IMR-90 (cell line): ENCODE data around the gene FOXN3. TPM values are rescaled to one million over a fixed set of nuclear protein-coding genes. Genes with fewer than 3 reads are reported as not detected.

Experiments
- ATAC-seq: fragments of 200-7000 bp; cut with Tn5 transposase; 2 replicates; pipeline ENCODE4 v1.9.1; 2020; ENCODE audit warnings: low read depth, mild to moderate bottlenecking, moderate library complexity
- BruUV-seq: library from RNA; stranded (reverse); fragments of 400-500 nt; replicated peaks from 2 replicates; lab custom pipeline; 2021; lab: Mats Ljungman, UMichigan
- CTCF ChIA-PET: fragments of 300-600 bp; formaldehyde crosslinking; extraction: SDS; loops from one replicate; lab custom pipeline; 2021; ENCODE audit warnings: antibody characterized with exemption; lab: Yijun Ruan, JAX
- POLR2A ChIA-PET: fragments of 300-600 bp; sonication (Branson Sonifier 250); formaldehyde crosslinking; loops from one replicate; lab custom pipeline; 2022; ENCODE audit warnings: antibody characterized with exemption; ENCODE audit not compliant: unreplicated experiment; lab: Charles Lee
- DNase-seq: peaks from one replicate; pipeline ENCODE4 v3.0.0; 2013
- H2AFZ ChIP-seq: replicated peaks from 2 replicates; pipeline ENCODE3; 2013; ENCODE audit warnings: low read length, mild to moderate bottlenecking; ENCODE audit not compliant: poor library complexity
- H2AK5ac ChIP-seq: 2 replicates; pipeline ENCODE4 v1.6.1; 2013; ENCODE audit warnings: low read depth, low read length, inconsistent platforms
- H2AK9ac ChIP-seq: replicated peaks from 2 replicates; pipeline ENCODE3; 2013; ENCODE audit warnings: mild to moderate bottlenecking, low read depth, low read length, moderate library complexity; ENCODE audit not compliant: poor library complexity
- H2BK120ac ChIP-seq: 2 replicates; pipeline ENCODE4 v1.6.1; 2013; ENCODE audit warnings: low read depth, low read length, inconsistent platforms
- H2BK15ac ChIP-seq: 3 replicates; pipeline ENCODE4 v1.6.1; 2013; ENCODE audit warnings: low read depth, low read length, inconsistent platforms
- H2BK20ac ChIP-seq: 2 replicates; pipeline ENCODE4 v1.6.1; 2013; ENCODE audit warnings: low read depth, mild to moderate bottlenecking, inconsistent platforms, low read length, moderate library complexity
- H2BK5ac ChIP-seq: 2 replicates; pipeline ENCODE4 v1.6.1; 2013; ENCODE audit warnings: mild to moderate bottlenecking, low read depth, low read length, inconsistent platforms; ENCODE audit not compliant: poor library complexity, severe bottlenecking
- H3K14ac ChIP-seq: replicated peaks from 2 replicates; pipeline ENCODE4 v1.6.1; 2013; ENCODE audit warnings: low read depth, low read length, inconsistent platforms
- H3K18ac ChIP-seq: 2 replicates; pipeline ENCODE4 v1.6.1; 2013; ENCODE audit warnings: low read depth, low read length, control low read depth
- H3K23ac ChIP-seq: 2 replicates; pipeline ENCODE4 v1.6.1; 2013; ENCODE audit warnings: low read depth, low read length, inconsistent platforms
- H3K27ac ChIP-seq: 2 replicates; pipeline ENCODE4 v1.5.1; 2013; ENCODE audit warnings: mild to moderate bottlenecking, control low read depth, low read length; ENCODE audit not compliant: insufficient read depth
- H3K27me3 ChIP-seq: 2 replicates; pipeline ENCODE4 v1.6.1; 2013; ENCODE audit warnings: low read length; ENCODE audit not compliant: control insufficient read depth, insufficient read depth
- H3K36me3 ChIP-seq: 2 replicates; pipeline ENCODE4 v1.6.1; 2013; ENCODE audit warnings: low read length, mixed read lengths; ENCODE audit not compliant: control insufficient read depth, insufficient read depth
- H3K4ac ChIP-seq: 2 replicates; pipeline ENCODE4 v1.6.1; 2013; ENCODE audit warnings: low read depth, low read length, inconsistent platforms
- H3K4me1 ChIP-seq: 2 replicates; pipeline ENCODE4 v1.6.1; 2013; ENCODE audit warnings: low read length, mixed read lengths; ENCODE audit not compliant: control insufficient read depth, insufficient read depth
- H3K4me2 ChIP-seq: 2 replicates; pipeline ENCODE4 v1.6.1; 2013; ENCODE audit warnings: low read depth, mild to moderate bottlenecking, control low read depth, low read length, moderate library complexity
- H3K4me3 ChIP-seq: 2 replicates; pipeline ENCODE4 v1.5.1; 2013; ENCODE audit warnings: low read depth, mild to moderate bottlenecking, control low read depth, low read length, moderate library complexity; ENCODE audit not compliant: insufficient read depth
- H3K56ac ChIP-seq: 2 replicates; pipeline ENCODE4 v1.6.1; 2013; ENCODE audit warnings: low read length, inconsistent platforms; ENCODE audit not compliant: insufficient read depth; ENCODE audit errors: extremely low read depth
- H3K79me1 ChIP-seq, 2 experiments: 2 replicates each; pipeline ENCODE4 v1.6.1; 2013; ENCODE audit warnings: low read length in 2 of 2, inconsistent platforms in 1 of 2, low read depth in 1 of 2
- H3K9ac ChIP-seq: 2 replicates; pipeline ENCODE4 v1.6.1; 2013; ENCODE audit warnings: low read depth, low read length, control low read depth
- H3K9me1 ChIP-seq: 2 replicates; pipeline ENCODE4 v1.6.1; 2013; ENCODE audit warnings: low read length, inconsistent platforms; ENCODE audit not compliant: insufficient read depth
- H3K9me3 ChIP-seq: 2 replicates; pipeline ENCODE4 v1.6.1; 2013; ENCODE audit warnings: low read length; ENCODE audit not compliant: control insufficient read depth, insufficient read depth
- H4K20me1 ChIP-seq: 2 replicates; pipeline ENCODE4 v1.6.1; 2013; ENCODE audit warnings: low read length, inconsistent platforms; ENCODE audit not compliant: insufficient read depth
- H4K5ac ChIP-seq: 2 replicates; pipeline ENCODE4 v1.6.1; 2013; ENCODE audit warnings: mild to moderate bottlenecking, low read depth, low read length, control low read depth
- H4K8ac ChIP-seq, 2 experiments: 2 replicates each; pipeline ENCODE4 v1.6.1; 2013; ENCODE audit warnings: low read depth in 2 of 2, low read length in 2 of 2, control low read depth in 1 of 2, inconsistent platforms in 1 of 2
- H4K91ac ChIP-seq: 2 replicates; pipeline ENCODE4 v1.6.1; 2013; ENCODE audit warnings: low read depth, low read length, inconsistent platforms; ENCODE audit not compliant: insufficient read depth
- CHD1 ChIP-seq: IDR thresholded peaks from 2 replicates; pipeline ENCODE4 v1.6.1; 2012; ENCODE audit warnings: low read depth, low read length, improper control_type of control experiment
- MAFK ChIP-seq: IDR thresholded peaks from 2 replicates; pipeline ENCODE4 v1.6.1; 2012; ENCODE audit warnings: low read depth, low read length, improper control_type of control experiment
- MAZ ChIP-seq: IDR thresholded peaks from 2 replicates; pipeline ENCODE4 v1.6.1; 2012; ENCODE audit warnings: low read depth, mild to moderate bottlenecking, low read length, improper control_type of control experiment, moderate library complexity, borderline replicate concordance
- NFE2L2 ChIP-seq: fragments of 150-350 bp; IDR thresholded peaks from 2 replicates; pipeline ENCODE4 v1.6.1; 2016; ENCODE audit warnings: low read depth, mild to moderate bottlenecking, low read length
- POLR2A ChIP-seq: IDR thresholded peaks from 2 replicates; pipeline ENCODE4 v1.6.1; 2012; ENCODE audit warnings: mild to moderate bottlenecking, low read depth, low read length
- RAD21 ChIP-seq: IDR thresholded peaks from 2 replicates; pipeline ENCODE4 v1.6.1; 2012; ENCODE audit warnings: low read length, improper control_type of control experiment
- RCOR1 ChIP-seq: IDR thresholded peaks from 2 replicates; pipeline ENCODE4 v1.6.1; 2012; ENCODE audit warnings: mild to moderate bottlenecking, low read length, improper control_type of control experiment; ENCODE audit not compliant: insufficient replicate concordance
- RFX5 ChIP-seq: IDR thresholded peaks from 2 replicates; pipeline ENCODE4 v1.8.0; 2012; ENCODE audit warnings: low read depth, mild to moderate bottlenecking, low read length, moderate library complexity
- SMC3 ChIP-seq: fragments of 150-350 bp; IDR thresholded peaks from 2 replicates; pipeline ENCODE4 v1.6.1; 2016; ENCODE audit warnings: low read depth, mild to moderate bottlenecking, antibody characterized with exemption, low read length, moderate library complexity
- WGBS, 2 experiments: methylation state at CpG; one replicate each; pipeline versions ENCODE4 v1.1.5 to v1.1.7; 2013; ENCODE audit warnings: missing lambda C conversion rate in 2 of 2; ENCODE audit not compliant: insufficient read length in 1 of 2; ENCODE audit errors: extremely low coverage in 2 of 2; 5-methylcytosine and 5-hydroxymethylcytosine counted together
- dilution Hi-C: fragments of 300-500 bp; cut with HindIII; formaldehyde crosslinking; loops from one replicate; pipeline ENCODE4 v1.14.3; 2018; ENCODE audit warnings: low sequenced_read_pairs; ENCODE audit not compliant: unreplicated experiment
- in situ Hi-C: fragments of 300-500 bp; cut with MboI; formaldehyde crosslinking; loops from 3 replicates; pipeline ENCODE4 v1.14.3; 2019; ENCODE audit warnings: low sequenced_read_pairs, inconsistent platforms, mixed read lengths
- intact Hi-C: fragments of 100-400 bp; cut with micrococcal nuclease; formaldehyde crosslinking; loops from 2 replicates; pipeline ENCODE4 v1.10.0; 2022
- polyA plus RNA-seq, 3 experiments: library from polyadenylated mRNA; depleted of rRNA; stranded (reverse); fragments of >200 nt; gene quantifications; 2 replicates each; pipeline ENCODE4 v1.2.3, GENCODE V29; 2012; ENCODE audit warnings: low replicate concordance in 1 of 3
- total RNA-seq: library from RNA; depleted of rRNA; stranded (reverse); fragments of >200 nt; gene quantifications from 2 replicates; pipeline ENCODE4 v1.2.3, GENCODE V29; 2012

The FOXN3 gene
- total and polyA plus RNA-seq, 2 of the 4 experiments (the other 2 are of a cell fraction), result 22.6 to 33.7 TPM

- intact Hi-C loops, result no loop called here
- Histone ChIP-seq H3K23ac (no peak overlapping the region), H3K36me3 (peaks cover 5% of the 10 kb centered on the region), H3K4ac (no peak overlapping the region), H2BK15ac (no peak overlapping the region), H4K20me1 (peaks cover 32% of the 10 kb centered on the region), H2BK120ac (no peak overlapping the region), H3K27me3 (no peaks in the 10 kb centered on the region), H4K5ac (no peak overlapping the region), H3K14ac (no peak overlapping the region), H2AK5ac (no peak overlapping the region), H2BK5ac (no peak overlapping the region), H4K91ac (no peak overlapping the region), H3K4me2 (no peak overlapping the region), H3K9me3 (no peaks in the 10 kb centered on the region), H3K18ac (no peak overlapping the region), H3K4me1 (peaks cover 9% of the 10 kb centered on the region; the same call in 1 of the 2 replicates), H3K79me1 (peaks cover 45 to 62% of the 10 kb centered on the region in 2 experiments), H2AFZ (no peak overlapping the region), H3K9me1 (0 out of 2 replicates have a peak, but pooled peaks cover 2% of the 10 kb centered on the region), H3K9ac (no peak overlapping the region), H2AK9ac (no peak overlapping the region), H3K56ac (no peak overlapping the region), H3K4me3 (no peak overlapping the region), H4K8ac (no peak overlapping the region), H3K27ac (no peak overlapping the region), H2BK20ac (no peak overlapping the region)
- BruUV-seq, result no TSS peak
- ChIA-PET POLR2A (no interaction called here), CTCF (no interaction called here)
- no peak for TF ChIP-seq RAD21
- no peak for TF ChIP-seq RCOR1
- TF ChIP-seq POLR2A, result no peak
- TF ChIP-seq RFX5, result no peak
- TF ChIP-seq MAFK, result no peak
- TF ChIP-seq MAZ, result no peak
- TF ChIP-seq CHD1, result no peak
- TF ChIP-seq SMC3, result no peak
- no peak for TF ChIP-seq NFE2L2
- WGBS, 2 experiments, result no CpG with 5 or more reads among the region's 6 CpGs
- dilution Hi-C loops, result no loop called here
- ATAC-seq (no peak), DNase-seq (no peak)
- in situ Hi-C loops, result no loop called here
Observed at GRCh38 chr14:89244720-89245119, 172.3 kb downstream of the FOXN3 start.
